Measurements from ENCODE around the gene PCNX1.
"Not testable (repeated sequence)": the region's sequence is repeated elsewhere in the genome, so short reads cannot be mapped to it uniquely, and the experiment has no call there.

The PCNX1 gene

DNA sequence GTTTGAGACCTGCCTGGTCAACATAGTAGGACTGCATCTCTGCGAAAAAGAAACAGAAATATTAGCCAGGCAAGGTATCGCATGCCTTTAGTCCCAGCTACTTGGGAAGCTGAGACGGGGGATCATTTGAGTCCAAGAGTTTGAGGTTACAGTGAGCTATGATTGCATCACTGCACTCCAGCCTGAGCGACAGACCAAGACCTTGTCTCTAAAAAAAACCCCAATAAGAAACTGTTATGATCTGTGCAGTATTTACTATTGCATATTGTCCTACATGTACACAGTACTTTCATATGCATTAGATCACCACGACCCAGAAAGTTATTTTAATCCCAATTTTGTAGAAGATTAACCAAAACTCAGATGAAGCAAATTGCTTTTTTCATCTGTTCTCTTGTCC, 187.5 kb downstream of the PCNX1 start:
- FAIRE-seq, result no peak

DNA sequence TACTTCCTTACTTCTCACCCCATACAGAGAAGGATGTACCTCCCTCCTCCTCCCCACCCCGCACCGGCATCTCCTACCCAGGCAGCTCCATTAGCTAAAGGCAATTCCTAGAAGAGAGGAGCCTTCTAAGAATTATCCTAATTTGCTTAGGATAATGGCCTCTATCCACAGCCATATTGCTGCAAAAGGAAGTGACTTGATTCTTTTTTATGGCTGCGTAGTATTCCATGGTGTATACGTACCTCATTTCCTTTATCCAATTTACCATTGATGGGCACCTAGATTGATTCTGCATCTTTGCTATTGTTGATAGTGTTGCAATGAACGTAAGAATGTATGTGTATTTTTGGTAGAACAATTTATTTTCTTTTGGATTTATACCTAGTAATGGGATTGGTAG, 189.7 kb downstream of the PCNX1 start:
- FAIRE-seq, result no peak

DNA sequence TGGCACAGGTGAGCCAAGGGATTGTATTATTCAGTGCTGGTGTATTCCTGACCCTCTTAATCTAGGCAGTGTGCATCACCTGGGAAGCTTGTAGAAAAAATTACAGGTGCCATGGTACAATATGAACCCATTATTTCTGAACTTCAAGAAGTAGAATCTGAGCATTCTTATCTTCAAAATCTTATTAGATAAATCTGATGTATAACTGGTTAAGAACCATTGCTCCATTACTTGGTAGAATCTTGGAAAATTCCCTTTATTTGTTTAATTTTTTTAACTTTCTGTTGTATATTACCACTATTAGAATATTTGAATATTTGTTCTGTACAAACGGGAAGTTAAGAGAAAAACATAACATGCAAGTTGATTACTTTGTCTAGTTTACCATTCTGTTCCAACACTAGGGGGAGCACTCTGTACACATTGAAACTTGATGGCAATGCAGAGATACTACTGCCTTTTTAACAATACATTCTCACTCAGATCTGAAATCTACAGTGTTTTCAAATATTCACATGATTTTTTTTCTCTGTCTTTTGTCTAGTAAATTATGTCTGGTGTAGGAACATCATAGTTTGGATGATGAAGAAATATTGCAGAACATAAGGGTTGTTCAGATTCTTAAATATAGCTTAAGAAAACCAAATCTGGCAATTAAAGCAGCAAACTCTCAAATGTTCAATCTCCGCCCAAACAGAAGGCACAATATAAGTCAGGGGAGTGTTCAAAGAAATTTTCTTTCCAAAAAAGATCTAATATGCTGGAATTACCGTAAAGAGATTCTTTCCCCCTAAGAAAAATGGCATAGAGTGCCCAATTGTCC, 196.6 kb downstream of the PCNX1 start:
- peak; percentile 93 for FAIRE-seq

DNA sequence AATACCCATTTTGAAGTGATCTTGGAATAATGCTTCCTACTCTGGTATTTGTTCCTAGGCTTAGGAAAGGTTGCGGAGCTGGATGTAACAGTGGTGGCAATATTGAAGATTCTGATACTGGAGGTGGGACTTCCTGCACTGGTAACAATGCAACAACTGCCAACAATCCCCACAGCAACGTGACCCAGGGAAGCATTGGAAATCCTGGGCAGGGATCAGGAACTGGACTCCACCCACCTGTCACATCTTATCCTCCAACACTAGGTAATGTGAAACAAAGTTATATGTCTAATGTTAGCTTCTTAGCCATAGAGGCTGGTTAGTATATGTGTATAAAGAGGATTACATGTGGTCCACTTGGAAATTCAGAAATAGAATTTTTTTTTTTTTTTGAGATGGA, 197.9 kb downstream of the PCNX1 start:
- FAIRE-seq, result no peak

DNA sequence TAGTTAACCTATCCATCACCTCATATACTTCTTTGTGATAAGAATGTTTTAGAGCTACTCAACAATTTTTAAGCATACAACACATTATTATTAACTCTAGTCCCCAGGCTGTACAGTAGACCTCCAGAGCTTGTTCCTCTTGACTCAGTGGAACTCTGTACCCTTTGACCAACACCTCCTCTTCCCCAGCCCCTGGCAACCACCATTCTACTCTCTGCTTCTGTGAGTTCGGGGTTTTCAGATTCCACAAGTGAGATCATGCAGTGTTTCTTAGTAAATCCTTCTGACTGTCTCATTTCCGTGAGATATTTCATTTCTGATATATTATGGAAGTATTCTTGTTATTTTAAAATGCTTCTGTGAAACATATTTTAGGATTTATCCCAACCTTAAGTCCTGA, 200.7 kb downstream of the PCNX1 start:
- no peak for FAIRE-seq

DNA sequence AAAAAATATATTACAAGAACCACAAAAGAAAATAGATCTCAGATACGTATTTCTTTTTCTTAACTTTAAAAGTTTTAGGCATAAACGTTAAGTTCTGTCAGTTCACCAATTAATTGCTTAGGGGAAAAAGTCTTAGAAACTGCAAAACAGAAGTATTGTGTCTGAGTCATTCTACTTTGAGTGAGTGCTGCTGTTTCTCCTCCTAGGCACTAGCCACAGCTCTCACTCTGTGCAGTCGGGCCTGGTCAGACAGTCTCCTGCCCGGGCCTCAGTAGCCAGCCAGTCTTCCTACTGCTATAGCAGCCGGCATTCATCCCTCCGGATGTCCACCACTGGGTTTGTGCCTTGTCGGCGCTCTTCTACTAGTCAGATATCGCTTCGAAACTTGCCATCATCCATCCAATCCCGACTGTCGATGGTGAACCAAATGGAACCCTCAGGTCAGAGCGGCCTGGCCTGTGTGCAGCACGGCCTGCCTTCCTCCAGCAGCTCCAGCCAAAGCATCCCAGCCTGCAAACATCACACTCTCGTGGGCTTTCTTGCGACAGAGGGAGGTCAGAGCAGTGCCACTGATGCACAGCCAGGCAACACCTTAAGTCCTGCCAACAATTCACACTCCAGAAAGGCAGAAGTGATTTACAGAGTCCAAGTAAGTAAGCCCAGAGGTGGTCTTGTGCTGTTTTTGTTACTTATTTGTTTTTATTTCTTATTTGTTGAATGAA, 201.3 kb downstream of the PCNX1 start:
- no peak for FAIRE-seq

DNA sequence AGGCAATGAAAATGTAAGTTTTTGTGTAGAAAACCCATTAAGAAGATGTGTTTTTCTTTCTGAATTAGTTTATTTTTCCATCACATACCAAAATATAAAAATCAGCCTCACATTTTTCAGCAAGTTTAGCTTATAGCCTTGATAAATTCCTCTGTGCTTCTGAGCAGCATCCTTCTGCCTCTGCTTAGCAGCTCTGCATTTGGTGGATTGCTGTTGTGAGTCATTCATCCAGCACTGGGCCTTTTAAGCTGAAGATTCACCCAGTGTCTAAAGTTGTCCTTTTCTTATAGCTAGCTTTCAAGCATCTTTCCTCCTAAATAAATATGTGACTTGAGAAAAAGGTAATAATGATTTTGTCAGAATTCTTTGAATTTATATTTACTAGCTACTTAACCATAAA, 206.1 kb downstream of the PCNX1 start:
- FAIRE-seq, result no peak

DNA sequence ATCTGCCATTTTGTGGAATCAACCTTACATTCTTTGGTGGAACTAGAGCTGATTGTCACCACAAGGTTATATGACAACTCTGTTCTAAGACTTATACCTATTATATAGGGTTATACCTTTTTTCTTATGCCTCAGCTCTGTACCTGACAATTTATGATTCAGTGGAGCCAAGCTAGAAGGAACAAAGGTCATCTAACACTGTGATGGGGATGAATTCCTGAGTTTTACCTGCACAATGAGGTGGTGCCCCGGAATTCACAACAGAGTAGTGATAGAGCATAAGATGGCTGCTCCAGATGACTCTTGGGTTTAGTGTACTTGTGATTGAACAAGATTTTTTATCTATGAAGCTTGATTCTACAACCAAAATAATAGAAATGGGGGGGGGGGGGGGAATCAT, 207.3 kb downstream of the PCNX1 start:
- FAIRE-seq, result no peak

DNA sequence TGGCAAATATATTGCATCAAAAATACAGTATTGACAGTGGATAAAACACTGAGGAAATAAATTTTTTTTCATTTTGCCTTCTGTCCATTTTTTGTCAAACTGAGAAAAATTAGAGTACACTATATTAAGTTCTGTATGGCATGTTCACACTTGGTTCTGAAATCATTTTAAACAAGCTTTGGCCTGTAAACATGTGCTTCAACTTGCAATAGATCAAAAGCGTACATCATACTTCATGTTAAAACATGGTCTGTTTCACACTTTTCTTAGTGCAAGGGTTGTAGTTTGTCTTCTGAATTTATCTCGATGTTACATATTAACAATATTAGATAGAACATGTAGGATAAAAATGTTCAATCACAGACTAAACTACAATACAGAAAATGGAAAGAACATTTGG, 208.0 kb downstream of the PCNX1 start:
- FAIRE-seq, result no peak

DNA sequence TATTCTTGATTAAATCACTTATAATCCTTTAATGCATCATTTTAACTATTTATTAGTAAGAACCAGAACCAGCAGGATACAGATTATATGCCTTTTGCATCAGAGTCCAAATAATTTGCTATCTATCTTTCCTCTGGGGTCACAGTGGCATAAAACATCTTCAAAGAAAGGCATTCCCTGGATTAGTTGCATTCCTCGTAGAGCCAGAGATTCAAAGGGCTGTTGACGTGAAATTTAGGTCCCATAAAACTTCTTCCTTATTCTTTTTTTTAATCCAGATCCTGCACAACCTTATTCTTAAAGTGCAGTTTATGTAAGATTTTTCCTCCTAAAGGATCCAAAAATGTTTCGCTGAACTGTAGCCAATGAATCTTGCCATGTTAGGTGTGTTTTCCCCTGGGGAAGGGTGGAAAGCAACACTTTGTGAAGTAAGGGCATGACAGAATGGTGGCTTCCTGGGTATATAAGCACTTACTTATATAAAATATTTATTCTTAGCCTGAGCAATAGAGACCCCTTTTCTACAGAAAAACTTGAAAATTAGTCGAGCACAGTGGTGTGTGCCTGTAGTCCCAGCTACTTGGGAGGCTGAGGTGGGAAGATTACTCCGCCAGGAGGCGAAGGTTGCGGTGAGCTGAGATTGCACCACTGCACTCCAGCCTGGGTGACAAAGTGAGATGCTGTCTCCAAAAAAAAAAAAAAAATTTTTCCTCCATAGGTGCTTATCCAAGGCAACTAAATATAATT, 208.7 kb downstream of the PCNX1 start:
- no peak for FAIRE-seq

DNA sequence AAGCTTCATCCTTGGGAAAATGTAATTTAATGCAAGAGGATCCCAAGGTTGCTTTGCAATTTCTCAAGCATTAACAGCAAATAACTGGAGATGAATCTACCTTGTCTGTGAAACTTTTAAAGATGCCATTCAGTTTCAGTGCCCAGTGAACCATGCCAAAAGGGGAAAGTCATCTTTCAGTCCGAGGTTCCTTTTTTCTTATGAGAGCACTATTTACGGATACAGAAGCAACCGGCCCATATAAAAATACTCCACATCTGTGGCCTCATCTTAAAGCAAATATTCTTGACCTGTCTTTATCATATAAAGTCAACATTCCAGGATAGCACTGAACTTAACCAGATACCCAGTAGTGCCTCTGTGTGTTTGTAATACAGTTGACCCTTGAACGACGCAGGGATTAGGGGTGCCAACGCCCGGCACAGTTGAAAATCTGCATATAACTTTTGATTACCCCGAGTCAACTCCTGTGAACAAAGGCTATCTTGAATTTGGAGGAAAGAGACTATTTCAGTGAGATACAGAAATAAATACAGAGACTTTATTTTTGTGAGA, 209.4 kb downstream of the PCNX1 start:
- no peak for FAIRE-seq

DNA sequence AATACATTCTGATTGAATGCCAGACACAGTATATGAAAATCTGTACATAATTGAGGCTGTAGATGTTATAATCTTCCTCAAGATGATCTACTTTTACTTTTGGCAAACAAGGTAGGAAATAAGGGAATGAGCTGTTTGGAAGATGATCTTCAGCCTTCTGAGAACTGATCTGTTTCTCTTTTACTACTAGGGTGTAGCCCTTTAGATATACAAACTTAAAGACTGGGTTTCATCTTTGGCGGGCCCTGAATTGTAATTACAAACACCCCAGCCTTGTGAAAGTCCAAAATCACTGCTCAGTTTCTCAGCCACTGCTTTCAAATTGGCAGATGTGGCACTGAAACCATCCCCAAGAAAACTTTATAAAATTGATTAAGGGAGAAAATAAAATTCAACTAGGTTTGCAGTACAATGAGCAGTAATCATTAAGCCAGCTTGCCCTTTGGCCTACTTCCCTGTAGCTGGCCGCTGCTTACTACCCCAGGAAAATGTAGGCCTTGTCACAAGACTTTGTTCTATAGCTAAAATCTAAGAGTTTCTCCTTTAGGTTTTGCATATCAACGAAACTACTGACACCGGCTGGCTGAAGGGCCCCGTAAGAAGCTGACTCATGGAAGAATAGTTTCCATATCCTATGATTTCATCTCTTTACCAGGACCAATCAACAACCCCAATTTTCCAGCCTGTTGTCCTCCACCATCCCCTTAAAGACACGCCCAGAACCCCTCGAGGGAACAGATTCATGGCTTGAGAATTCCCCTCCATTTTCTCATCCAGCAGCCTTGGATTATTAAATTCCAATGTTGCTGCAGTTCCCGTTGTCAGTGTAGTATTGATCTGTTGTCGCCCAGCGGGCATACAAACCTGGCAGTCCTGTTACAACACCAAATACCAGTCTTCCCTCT, 210.8 kb downstream of the PCNX1 start:
- FAIRE-seq, result no peak

DNA sequence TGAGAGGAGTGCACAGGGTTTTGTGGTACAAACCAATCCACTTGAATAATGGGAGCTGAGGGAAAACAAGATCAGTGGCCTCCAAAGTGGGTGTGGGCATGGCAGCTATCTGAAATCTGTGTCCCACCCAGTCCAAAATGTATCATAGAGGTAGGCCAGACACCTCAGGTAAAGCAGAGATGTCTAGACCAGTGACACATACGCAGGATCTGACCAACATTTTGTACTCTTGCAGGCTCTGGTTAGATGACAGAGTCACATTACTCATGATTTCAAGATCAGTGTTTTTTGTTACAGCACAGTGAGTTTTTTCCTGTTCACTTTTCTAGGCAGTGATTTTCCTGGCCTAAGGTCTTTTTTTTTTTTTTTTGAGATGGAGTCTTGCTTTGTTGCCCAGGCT, 211.8 kb downstream of the PCNX1 start:
- no peak for FAIRE-seq

DNA sequence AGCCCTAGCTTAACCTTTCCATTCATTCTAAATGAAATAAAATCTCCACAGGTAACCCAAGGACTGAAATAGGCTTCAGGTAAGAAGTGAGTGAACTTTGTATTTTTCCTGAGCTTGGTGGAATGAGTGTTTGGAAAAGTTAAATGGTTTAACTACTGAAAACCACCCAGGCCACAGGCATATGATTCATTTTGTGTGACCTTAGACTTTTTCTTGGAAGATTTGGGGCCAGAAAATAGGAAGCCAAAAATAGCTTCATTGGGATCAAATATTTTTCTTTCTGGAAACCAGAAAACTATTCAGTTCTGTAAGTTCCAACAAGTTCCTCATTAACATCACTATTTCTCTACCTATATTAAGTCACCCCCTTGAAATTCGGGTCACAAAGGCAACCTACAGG, 212.6 kb downstream of the PCNX1 start:
- no peak for FAIRE-seq

DNA sequence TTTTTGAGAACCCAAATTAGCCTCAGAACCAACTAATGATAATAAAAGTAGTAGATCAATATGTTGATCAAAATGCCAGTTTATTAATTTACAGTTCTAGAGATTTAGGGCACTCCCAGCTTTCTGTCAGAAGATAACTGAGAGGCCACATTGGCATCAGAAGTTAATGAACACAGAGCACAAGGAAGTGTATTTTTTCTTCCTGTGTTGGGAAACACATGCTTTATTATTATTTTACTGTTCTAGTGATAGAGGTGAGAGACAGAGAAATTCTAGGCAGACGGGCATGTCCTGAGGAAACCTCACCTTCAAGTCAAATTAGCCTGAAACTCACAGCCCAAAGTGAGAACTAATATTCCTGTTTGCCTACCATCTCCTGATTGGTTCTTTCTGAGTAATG, 213.7 kb downstream of the PCNX1 start:
- FAIRE-seq, result no peak

DNA sequence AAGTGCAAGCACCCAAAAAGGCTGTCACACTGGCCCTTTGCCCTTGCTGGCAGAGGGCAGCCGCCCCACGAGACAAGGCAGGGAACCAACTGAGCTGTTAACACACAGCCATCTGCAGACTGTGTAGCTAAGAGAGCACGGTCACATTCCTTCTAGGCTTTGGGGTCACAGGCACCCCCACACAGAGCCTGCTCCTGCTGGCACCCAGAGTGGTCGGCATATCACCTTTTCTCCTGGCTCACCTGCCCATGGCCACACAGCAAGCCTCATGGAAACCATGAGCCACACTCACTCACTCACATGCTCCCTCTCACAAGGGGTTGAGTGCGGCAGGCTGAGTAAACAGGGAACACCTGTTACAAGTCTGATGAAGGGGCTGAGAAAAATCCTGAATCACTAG, 214.5 kb downstream of the PCNX1 start:
- FAIRE-seq, result no peak

DNA sequence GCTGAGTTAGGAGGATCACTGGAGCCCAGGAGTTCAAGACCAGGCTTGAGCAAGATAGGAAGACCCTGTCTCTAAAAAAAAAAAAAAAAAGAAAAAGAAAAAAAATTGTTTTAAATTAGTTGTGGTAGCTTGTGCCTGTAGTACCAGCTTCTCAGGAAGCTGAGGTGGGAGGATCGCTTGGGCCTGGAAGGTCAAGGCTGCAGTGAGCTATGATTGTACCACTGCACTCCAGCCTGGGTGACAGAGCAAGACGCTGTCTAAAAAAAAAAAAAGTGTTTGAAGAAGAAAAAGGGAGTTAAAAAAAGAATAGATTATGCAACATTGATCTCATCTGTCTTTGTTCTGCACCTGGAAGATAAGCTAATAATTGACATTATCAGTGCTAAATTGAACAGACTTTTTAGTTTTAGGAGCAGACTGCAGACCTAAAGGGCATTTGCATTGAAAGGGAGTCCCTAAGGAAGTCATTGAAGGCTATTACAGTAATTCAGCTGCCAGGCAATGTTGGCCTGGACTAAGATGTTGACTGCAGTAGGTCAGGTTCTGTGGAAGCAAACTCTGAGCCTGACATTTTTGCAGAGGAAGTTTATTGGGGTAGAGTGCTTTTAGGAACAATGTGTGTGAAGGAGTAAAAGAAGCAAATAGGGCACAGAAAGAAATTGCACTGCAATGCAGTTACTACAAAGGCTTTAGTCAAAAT, 215.8 kb downstream of the PCNX1 start:
- FAIRE-seq, result no peak

DNA sequence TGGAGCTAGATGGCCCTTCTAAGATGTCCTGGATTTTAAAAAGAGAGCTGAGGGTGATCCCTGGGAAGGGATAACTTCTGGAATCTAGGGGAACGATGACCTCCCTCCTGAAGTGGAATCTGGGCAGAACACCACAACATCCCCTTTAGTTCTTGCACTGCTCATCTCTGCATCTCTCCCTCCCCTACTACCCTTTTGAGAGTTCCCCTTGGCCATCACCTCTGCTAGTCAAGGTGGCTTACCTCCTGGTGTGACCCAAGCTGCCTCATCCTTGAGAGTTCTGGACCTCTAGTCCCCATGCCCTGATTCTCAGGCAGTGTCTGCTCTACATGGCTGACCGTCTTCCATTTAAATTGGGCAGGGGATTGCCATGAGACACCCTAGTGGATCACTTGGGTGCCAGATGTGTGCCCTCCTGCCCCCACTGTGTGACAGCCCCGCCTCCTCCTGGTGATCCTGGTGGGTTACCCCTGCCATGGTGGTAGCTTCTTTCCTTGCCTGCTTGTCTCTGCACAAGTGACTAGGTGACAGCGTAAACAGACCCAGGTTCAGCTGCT, 216.4 kb downstream of the PCNX1 start:
- FAIRE-seq, result no peak

DNA sequence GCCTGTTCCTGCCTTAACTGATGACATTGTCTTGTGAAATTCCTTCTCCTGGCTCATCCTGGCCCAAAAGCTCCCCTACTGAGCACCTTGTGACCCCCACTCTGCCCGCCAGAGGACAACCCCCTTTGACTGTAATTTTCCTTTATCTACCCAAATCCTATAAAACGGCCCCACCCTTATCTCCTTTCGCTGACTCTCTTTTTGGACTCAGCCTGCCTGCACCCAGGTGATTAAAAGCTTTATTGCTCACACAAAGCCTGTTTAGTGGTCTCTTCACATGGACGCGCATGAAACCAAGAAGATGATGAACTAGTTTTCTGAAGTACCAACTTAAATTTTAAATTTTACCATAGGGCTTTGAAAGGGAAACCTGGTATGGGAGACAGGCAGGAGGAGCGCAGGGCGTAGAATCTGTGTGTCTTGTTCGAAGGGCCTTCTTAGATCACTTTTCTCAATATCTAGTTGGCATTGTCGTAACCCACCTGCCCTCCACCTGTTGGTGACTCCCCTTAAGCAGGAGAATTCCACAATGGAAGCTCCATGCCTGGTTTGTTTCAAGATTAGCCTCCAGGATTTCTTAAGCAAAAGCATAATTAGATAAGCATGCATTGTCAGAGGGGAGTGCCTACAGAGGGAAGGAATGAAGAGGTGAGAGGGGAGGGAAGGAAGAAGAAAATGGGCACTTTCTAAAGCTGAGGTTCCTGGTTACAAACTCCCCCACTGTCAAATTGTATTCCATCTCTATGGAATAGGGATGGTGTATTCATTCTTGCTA, 222.6 kb downstream of the PCNX1 start:
- FAIRE-seq, result not testable (repeated sequence)

DNA sequence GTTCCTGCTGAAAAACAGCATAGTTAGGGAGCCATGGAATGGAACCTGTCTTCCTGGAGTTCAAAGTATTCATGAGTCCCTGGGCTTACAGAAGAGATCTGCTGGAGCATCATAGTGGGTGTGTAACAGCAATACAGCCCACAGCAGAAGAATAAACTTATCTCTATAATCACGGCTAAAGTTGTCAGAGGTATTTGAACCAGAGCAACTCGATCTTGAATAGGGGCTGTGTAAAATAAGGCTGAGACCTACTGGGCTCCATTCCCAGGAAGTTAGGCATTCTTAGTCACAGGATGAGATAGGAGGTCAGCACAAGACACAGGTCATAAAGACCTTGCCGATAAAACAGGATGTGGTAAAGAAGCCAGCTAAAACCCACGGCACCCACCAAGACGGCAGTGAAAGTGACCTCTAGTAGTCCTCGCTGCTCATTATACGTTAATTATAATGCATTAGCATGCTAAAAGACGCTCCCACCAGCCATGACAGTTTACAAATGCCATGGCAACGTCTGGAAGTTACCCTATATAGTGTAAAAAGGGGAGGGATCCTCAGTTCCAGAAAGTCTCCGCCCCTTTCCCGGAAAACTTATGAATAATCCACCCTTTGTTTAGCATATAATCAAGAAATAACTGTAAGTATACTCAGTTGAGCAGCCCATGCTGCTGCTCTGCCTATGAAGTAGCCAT, 223.4 kb downstream of the PCNX1 start:
- FAIRE-seq, result no peak
